ENCODE data around the gene CHST3.

DNA sequence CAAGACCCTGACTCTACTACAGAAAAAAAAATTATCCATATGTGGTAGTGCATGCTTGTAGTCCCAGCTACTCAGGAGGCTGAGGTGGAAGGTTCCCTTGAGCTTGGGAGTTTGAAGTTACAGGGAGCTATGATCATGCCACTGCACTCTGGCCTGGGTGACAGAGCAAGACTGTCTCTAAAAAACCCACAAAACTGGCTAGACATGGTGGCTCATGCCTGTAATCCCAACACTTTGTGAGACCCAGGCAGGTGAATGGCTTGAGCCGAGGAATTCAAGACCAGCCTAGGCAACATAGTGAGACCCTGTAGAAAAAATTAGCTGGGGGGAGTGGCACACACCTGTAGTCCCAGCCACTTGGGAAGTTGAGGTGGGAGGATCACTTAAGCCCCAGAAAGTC, 32.9 kb upstream of the CHST3 start:
- TF ChIP-seq POLR2A (IDR thresholded peaks at IDR 0.05; ENCODE audit: extremely low read depth, insufficient read length), result no peak
- TF ChIP-seq, protein P1, sequence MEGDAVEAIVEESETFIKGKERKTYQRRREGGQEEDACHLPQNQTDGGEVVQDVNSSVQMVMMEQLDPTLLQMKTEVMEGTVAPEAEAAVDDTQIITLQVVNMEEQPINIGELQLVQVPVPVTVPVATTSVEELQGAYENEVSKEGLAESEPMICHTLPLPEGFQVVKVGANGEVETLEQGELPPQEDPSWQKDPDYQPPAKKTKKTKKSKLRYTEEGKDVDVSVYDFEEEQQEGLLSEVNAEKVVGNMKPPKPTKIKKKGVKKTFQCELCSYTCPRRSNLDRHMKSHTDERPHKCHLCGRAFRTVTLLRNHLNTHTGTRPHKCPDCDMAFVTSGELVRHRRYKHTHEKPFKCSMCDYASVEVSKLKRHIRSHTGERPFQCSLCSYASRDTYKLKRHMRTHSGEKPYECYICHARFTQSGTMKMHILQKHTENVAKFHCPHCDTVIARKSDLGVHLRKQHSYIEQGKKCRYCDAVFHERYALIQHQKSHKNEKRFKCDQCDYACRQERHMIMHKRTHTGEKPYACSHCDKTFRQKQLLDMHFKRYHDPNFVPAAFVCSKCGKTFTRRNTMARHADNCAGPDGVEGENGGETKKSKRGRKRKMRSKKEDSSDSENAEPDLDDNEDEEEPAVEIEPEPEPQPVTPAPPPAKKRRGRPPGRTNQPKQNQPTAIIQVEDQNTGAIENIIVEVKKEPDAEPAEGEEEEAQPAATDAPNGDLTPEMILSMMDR (IDR thresholded peaks at IDR 0.05; ENCODE audit: low read depth, low read length), result no peak
- TF ChIP-seq MYC (IDR thresholded peaks at IDR 0.05; ENCODE audit: low read depth, low read length), result no peak
- TF ChIP-seq, protein P2, sequence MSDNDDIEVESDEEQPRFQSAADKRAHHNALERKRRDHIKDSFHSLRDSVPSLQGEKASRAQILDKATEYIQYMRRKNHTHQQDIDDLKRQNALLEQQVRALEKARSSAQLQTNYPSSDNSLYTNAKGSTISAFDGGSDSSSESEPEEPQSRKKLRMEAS (IDR thresholded peaks at IDR 0.05; ENCODE audit: low read depth, low read length), result no peak

Measured in NB4 (cell line).